Neural cell (in vitro differentiated cells): ENCODE results near the gene ZNF774. TPM values are rescaled to one million over a fixed set of nuclear protein-coding genes. Genes with fewer than 3 reads are reported as not detected.

Source experiments
- H2AFZ ChIP-seq: fragments of 200-600, 300-800 bp; sonication (generic), shearing (Covaris generic); 2 replicates; pipeline ENCODE4 v1.6.0; 2014; ENCODE audit warnings: low read depth, mild to moderate bottlenecking, antibody characterized with exemption, low read length, moderate library complexity
- H3F3A ChIP-seq: fragments of 200-600 bp; shearing (Covaris generic); 2 replicates; pipeline ENCODE4 v1.6.1; 2016; ENCODE audit warnings: mild to moderate bottlenecking, moderate library complexity, mixed read lengths, antibody characterized with exemption, low read length; ENCODE audit not compliant: insufficient read depth, poor library complexity, severe bottlenecking
- H3K27ac ChIP-seq: fragments of 200-600, 300-800 bp; sonication (generic), shearing (Covaris generic); 2 replicates; pipeline ENCODE4 v1.5.1; 2014; ENCODE audit warnings: mild to moderate bottlenecking, low read length, moderate library complexity
- H3K27me3 ChIP-seq: fragments of 300-800, 200-600 bp; sonication (generic), shearing (Covaris generic); 2 replicates; pipeline ENCODE4 v1.6.0; 2014; ENCODE audit warnings: mild to moderate bottlenecking, low read depth, low read length, moderate library complexity; ENCODE audit not compliant: insufficient read depth
- H3K36me3 ChIP-seq: fragments of 300-800, 200-600 bp; sonication (generic), shearing (Covaris generic); 2 replicates; pipeline ENCODE4 v1.5.1; 2014; ENCODE audit warnings: mild to moderate bottlenecking, antibody characterized with exemption, low read length, moderate library complexity; ENCODE audit not compliant: insufficient read depth
- H3K4me2 ChIP-seq: fragments of 300-800, 200-600 bp; sonication (generic), shearing (Covaris generic); 2 replicates; pipeline ENCODE4 v1.6.0; 2014; ENCODE audit warnings: mild to moderate bottlenecking, low read length
- H3K4me3 ChIP-seq: fragments of 300-800, 200-600 bp; sonication (generic), shearing (Covaris generic); 2 replicates; pipeline ENCODE4 v1.5.1; 2014; ENCODE audit warnings: mild to moderate bottlenecking, low read length, moderate library complexity
- H3K79me2 ChIP-seq: fragments of 200-600 bp; shearing (Covaris generic); replicated peaks from 2 replicates; pipeline ENCODE4 v1.6.0; 2014; ENCODE audit warnings: mild to moderate bottlenecking, low read length, moderate library complexity; ENCODE audit not compliant: insufficient read depth
- H3K9ac ChIP-seq: fragments of 300-800, 200-600 bp; sonication (generic), shearing (Covaris generic); 2 replicates; pipeline ENCODE4 v1.6.1; 2016; ENCODE audit warnings: mild to moderate bottlenecking, low read length, mixed read lengths
- H3K9me2 ChIP-seq: fragments of 200-600 bp; shearing (Covaris generic); 2 replicates; pipeline ENCODE4 v1.6.1; 2016; ENCODE audit warnings: mild to moderate bottlenecking, low read length, mixed read lengths; ENCODE audit not compliant: insufficient read depth
- H3K9me3 ChIP-seq: fragments of 200-600, 300-800 bp; sonication (generic), shearing (Covaris generic); 2 replicates; pipeline ENCODE4 v1.6.1; 2016; ENCODE audit warnings: mild to moderate bottlenecking, mixed run types, low read length, moderate library complexity, mixed read lengths
- H4K20me1 ChIP-seq: fragments of 200-600 bp; shearing (Covaris generic); 2 replicates; pipeline ENCODE4 v1.6.1; 2016; ENCODE audit warnings: mild to moderate bottlenecking, mixed run types; ENCODE audit not compliant: insufficient read depth
- EP300 ChIP-seq: fragments of 450-650 bp; conservative IDR thresholded peaks from 2 replicates; pipeline ENCODE4 v1.6.1; 2014; ENCODE audit warnings: antibody characterized with exemption, mild to moderate bottlenecking, moderate library complexity; ENCODE audit not compliant: poor library complexity, severe bottlenecking
- EZH2 ChIP-seq: fragments of 200-600, 300-800 bp; shearing (Covaris generic), sonication (generic); IDR thresholded peaks from 2 replicates; pipeline ENCODE4 v1.6.1; 2014; ENCODE audit warnings: antibody characterized with exemption, low read length, borderline replicate concordance, mild to moderate bottlenecking; ENCODE audit not compliant: insufficient read depth, poor library complexity, severe bottlenecking
- MXI1 ChIP-seq: fragments of 450-650 bp; conservative IDR thresholded peaks from 2 replicates; pipeline ENCODE4 v1.6.1; 2014; ENCODE audit warnings: antibody characterized with exemption, mild to moderate bottlenecking; ENCODE audit not compliant: poor library complexity, severe bottlenecking
- POLR2AphosphoS5 ChIP-seq: IDR thresholded peaks from 2 replicates; pipeline ENCODE4 v1.6.1; 2012
- RAD21 ChIP-seq: fragments of 450-650 bp; conservative IDR thresholded peaks from 2 replicates; pipeline ENCODE4 v1.6.1; 2014; ENCODE audit warnings: antibody characterized with exemption, mild to moderate bottlenecking, moderate library complexity
- SMC3 ChIP-seq: fragments of 450-650 bp; conservative IDR thresholded peaks from 2 replicates; pipeline ENCODE4 v1.6.1; 2014; ENCODE audit warnings: antibody characterized with exemption, mild to moderate bottlenecking, moderate library complexity; ENCODE audit not compliant: poor library complexity
- TAF1 ChIP-seq: IDR thresholded peaks from 2 replicates; pipeline ENCODE4 v1.6.1; 2012; ENCODE audit warnings: low read depth
- polyA plus RNA-seq: library from polyadenylated mRNA; depleted of rRNA; stranded (reverse); fragments of >200 nt; gene quantifications from 2 replicates; pipeline ENCODE4 v1.2.3, GENCODE V29; 2014
- TF ChIP-seq, protein P1 (sequence below): IDR thresholded peaks from 2 replicates; pipeline ENCODE4 v1.6.1; 2012; ENCODE audit warnings: borderline replicate concordance
- TF ChIP-seq, protein P2 (sequence below): fragments of 450-650 bp; IDR thresholded peaks from 2 replicates; pipeline ENCODE4 v1.5.1; 2014; ENCODE audit warnings: antibody characterized with exemption, mild to moderate bottlenecking, moderate library complexity; ENCODE audit not compliant: poor library complexity, severe bottlenecking

ZNF774 gene
- polyA plus RNA-seq, 1 donor from 2014 or later, result 6.8 TPM

DNA sequence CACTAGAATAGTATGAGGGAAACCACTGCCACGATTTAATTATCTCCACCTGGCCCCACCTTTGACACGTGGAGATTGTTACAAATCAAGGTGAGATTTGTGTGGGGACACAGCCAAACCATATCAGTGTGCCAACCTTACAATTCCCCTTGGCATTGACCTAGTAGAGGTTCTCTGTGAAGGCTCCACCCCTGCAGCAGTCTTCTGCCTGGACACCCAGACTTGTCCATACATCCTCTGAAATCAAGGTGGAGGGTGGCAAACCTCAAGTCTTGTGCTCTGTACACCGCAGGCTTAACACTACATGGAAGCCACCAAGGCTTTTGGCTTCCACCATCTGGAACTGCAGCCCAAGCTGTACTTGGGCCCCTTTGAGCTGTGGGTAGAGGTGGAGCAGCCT is 27.2 kb downstream of the ZNF774 start:
- TF ChIP-seq RAD21, result no peak
- no peak for TF ChIP-seq SMC3
- TF ChIP-seq, protein P1, sequence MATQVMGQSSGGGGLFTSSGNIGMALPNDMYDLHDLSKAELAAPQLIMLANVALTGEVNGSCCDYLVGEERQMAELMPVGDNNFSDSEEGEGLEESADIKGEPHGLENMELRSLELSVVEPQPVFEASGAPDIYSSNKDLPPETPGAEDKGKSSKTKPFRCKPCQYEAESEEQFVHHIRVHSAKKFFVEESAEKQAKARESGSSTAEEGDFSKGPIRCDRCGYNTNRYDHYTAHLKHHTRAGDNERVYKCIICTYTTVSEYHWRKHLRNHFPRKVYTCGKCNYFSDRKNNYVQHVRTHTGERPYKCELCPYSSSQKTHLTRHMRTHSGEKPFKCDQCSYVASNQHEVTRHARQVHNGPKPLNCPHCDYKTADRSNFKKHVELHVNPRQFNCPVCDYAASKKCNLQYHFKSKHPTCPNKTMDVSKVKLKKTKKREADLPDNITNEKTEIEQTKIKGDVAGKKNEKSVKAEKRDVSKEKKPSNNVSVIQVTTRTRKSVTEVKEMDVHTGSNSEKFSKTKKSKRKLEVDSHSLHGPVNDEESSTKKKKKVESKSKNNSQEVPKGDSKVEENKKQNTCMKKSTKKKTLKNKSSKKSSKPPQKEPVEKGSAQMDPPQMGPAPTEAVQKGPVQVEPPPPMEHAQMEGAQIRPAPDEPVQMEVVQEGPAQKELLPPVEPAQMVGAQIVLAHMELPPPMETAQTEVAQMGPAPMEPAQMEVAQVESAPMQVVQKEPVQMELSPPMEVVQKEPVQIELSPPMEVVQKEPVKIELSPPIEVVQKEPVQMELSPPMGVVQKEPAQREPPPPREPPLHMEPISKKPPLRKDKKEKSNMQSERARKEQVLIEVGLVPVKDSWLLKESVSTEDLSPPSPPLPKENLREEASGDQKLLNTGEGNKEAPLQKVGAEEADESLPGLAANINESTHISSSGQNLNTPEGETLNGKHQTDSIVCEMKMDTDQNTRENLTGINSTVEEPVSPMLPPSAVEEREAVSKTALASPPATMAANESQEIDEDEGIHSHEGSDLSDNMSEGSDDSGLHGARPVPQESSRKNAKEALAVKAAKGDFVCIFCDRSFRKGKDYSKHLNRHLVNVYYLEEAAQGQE, result no peak
- TF ChIP-seq EZH2, result no peak
- no peak for TF ChIP-seq MXI1
- TF ChIP-seq EP300, result no peak
- no peak for TF ChIP-seq POLR2AphosphoS5
- TF ChIP-seq TAF1, result no peak
- TF ChIP-seq, protein P2, sequence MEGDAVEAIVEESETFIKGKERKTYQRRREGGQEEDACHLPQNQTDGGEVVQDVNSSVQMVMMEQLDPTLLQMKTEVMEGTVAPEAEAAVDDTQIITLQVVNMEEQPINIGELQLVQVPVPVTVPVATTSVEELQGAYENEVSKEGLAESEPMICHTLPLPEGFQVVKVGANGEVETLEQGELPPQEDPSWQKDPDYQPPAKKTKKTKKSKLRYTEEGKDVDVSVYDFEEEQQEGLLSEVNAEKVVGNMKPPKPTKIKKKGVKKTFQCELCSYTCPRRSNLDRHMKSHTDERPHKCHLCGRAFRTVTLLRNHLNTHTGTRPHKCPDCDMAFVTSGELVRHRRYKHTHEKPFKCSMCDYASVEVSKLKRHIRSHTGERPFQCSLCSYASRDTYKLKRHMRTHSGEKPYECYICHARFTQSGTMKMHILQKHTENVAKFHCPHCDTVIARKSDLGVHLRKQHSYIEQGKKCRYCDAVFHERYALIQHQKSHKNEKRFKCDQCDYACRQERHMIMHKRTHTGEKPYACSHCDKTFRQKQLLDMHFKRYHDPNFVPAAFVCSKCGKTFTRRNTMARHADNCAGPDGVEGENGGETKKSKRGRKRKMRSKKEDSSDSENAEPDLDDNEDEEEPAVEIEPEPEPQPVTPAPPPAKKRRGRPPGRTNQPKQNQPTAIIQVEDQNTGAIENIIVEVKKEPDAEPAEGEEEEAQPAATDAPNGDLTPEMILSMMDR, result no peak
- no peaks in the 10 kb centered on the region for H3F3A ChIP-seq
- no peaks in the 10 kb centered on the region for H3K79me2 ChIP-seq
- no peak overlapping the region for H2AFZ ChIP-seq
- no peaks in the 10 kb centered on the region for H4K20me1 ChIP-seq
- no peak overlapping the region for H3K4me2 ChIP-seq
- no peaks in the 10 kb centered on the region for H3K27me3 ChIP-seq
- H3K9me3 ChIP-seq, result no peaks in the 10 kb centered on the region
- no peak overlapping the region for H3K4me3 ChIP-seq
- H3K9ac ChIP-seq, result no peak overlapping the region
- H3K9me2 ChIP-seq, result no peaks in the 10 kb centered on the region
- H3K27ac ChIP-seq, result no peak overlapping the region
- H3K36me3 ChIP-seq, result no peaks in the 10 kb centered on the region

DNA sequence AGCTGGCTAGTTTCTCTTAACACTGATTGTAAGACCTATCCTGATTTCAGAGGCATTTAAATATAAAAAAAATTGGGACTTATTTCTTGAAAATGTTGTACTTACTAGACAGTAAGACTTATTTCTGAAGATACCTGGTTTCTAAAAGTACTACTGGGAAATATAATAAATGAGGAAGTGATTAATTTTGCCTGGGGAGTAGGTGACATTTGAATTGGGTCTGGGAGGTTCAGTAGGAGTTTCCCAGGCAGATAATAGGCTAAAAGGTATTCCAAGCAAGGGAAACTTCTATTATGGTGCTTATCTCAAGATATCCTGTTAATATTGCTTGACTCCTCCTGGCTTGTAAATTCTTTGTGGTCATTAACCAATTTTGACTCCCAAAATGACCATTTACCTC is 29.4 kb downstream of the ZNF774 start:
- Histone ChIP-seq H3K79me2 (no peaks in the 10 kb centered on the region), H3K9ac (no peak overlapping the region), H4K20me1 (no peaks in the 10 kb centered on the region), H3K9me2 (no peaks in the 10 kb centered on the region), H2AFZ (no peak overlapping the region), H3K27ac (no peak overlapping the region), H3K36me3 (no peaks in the 10 kb centered on the region), H3K27me3 (no peaks in the 10 kb centered on the region), H3K4me3 (no peak overlapping the region), H3F3A (no peaks in the 10 kb centered on the region), H3K4me2 (no peak overlapping the region), H3K9me3 (no peaks in the 10 kb centered on the region)
- TF ChIP-seq, protein P2, result no peak
- TF ChIP-seq POLR2AphosphoS5 (no peak), SMC3 (no peak), MXI1 (no peak), EP300 (no peak), RAD21 (no peak), TAF1 (no peak), EZH2 (no peak)
- TF ChIP-seq, protein P1, result no peak
